ENCODE results near the gene ALK.

Gene ALK

DNA sequence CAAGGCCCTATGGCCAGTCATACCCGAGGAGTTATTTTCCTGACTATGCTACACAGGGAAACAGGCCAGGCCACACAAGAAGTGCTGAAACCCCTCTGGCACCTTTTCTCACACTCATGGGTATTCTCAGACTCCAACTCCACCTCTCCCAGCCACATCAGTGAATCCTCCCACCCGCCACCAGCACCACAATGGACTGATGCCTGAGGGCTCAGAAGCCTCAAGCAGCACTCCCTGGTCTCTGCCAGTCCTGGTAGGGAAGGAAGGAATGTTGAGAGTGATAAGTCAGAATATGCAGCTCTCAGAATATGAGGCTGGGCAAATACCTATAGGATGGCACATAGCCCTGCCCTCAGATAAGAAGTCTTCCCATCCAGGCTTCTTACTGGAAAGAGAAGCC is 391.1 kb downstream of the ALK start:
- no peak for DNase-seq (ENCODE audit: low read depth, low spot score)

DNA sequence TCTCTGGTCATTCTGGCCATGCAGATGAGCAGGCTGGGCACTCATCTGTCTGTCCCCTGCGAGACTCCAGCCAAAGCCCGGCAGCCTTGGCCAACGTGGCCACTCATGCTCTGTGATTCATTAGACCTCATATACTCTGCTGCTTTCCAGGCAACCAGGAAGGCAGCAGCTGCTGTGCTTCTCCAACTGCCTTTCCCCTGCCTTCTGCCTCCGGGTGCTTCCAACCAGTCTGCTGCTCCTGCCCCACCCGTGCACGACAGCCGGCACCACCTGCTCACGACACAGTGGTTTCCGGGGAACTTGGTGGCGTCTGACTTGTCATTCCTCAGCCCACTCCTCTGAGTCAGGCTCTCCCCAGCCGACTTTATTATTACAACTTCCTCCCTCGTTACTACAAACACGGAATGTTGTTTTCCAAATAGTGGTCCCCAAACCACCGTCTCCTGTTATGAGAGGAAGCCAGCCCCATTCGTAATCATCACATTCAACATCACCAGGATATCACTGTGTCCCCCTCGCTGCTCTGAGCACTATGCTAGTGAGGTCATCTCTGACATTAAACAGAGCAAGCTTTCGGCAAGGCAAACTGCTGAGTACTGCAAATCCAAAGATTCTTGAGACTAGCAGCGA is 392.4 kb downstream of the ALK start:
- no peak for DNase-seq (ENCODE audit: low read depth, low spot score)

DNA sequence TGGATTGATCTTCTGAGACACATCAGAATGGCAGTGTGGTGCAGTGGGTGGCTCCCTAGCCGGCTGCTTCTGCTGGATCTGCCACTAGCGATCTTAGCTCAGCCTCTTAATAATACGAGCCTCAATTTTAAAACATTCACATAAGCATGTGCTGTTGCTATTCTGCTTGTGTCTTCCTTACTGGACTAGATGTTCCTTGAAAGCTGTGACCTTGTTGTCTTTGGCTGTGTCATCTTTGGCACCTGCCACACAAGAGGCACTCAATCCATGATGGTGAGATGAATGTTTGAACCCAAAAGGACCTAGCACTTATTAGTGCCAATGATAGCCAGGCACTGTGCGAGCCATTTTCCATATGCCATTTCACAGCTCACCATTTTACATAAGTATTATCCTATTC is 393.0 kb downstream of the ALK start:
- no peak for DNase-seq (ENCODE audit: low read depth, low spot score)

DNA sequence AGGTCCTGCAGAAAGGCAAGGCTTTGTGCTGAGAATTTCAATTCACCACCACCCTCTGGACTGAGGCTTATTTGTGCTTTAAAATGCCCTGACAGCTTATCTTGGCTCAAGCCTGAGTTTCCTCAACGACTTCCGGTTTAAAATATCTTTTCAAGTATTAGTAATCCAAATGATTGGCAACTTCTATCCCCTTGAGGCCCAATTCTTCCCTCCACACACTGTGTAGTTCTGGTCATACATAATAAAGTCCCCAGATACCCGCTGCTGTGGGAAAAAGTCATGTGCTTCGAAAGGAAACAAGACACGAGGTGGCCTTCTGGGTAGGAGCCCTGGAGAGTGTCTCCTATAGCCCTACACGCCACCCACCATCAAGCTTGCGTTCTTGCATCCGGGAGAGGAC is 393.4 kb downstream of the ALK start:
- no peak for DNase-seq (ENCODE audit: low read depth, low spot score)

DNA sequence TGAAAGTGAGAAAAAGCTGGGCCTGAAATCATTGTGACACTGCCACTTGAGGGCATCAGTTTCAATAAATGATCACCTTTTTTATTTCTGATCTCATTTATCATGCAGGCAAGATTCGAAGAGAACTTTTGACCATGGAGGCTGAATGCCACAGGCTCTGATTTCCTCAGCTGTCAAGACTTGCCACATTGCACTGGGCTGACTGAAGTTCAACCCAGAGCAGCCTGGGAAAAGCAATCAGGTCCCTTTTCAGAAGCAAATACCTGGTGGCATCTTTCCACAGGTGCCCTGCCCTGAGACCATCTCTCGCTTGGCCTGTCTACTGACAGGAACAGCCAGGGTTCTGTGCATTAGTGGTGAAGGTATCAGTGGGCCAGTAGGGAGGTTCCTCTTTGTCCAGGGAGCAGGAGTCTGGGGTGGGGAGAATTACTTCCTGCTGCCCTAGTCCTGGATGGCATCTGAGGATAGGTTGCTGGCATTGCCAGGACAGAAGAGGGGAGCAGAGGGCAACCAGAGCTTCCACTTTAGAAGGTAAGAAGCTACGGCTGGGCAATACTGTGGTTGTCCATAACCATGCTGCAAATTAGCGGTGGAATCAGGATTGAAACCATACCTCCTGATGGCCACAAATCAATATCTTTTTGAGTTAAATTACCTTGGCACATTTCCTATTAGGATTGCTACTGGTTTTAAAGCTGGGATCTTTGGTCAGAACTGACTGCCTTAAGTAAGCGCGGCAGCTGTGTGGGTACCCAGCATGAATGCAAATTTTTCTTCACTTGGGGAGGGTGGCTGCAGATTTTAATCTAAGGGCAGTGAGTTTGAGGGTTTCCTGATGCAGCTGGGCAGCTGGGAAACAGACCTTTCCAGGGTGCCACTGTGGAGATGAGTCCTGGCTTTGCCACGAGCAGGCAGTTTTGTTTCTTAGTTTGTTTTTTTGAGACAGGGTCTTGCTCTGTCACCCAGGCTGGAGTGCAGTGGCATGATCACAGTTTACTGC is 394.5 kb downstream of the ALK start:
- no peak for DNase-seq (ENCODE audit: low read depth, low spot score)

DNA sequence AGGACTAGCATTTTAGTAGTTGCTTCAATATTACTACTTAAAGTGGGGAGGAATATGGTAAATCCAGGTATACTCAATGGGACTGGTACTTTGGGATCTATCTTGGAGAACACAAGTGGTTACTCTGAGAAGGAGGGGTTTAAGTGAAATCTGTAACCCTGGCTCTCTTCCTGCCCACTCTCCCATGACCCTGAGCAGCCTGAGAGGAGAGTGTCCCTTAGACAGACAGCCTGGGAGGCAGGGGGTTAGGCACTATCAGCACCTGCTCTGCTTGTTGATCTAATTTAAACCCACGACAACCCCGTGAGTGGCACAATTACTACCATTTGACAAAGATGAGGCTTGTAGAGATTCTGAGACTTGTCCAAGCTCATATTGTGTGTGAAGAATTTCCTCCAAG is 395.5 kb downstream of the ALK start:
- DNase-seq (ENCODE audit: low read depth, low spot score) = no peak

DNA sequence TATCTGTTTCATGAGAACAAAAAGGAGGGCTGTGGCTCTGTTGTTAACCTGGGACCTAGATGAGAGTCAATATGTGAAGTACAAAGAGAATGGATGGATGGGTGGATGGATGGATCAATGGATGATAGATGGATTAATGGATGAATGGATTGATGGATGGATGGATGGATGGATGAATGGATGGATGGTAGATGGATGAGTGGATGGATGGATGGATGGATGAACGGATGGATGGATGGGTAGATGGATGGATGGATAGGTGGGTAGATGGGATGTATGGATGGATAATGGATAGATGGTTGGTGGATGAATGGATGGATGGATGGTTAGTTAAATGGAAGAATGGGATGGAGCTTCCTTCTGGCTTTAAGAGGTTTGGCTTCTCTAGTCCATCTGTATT is 396.7 kb downstream of the ALK start:
- DNase-seq (ENCODE audit: low read depth, low spot score) = no peak

DNA sequence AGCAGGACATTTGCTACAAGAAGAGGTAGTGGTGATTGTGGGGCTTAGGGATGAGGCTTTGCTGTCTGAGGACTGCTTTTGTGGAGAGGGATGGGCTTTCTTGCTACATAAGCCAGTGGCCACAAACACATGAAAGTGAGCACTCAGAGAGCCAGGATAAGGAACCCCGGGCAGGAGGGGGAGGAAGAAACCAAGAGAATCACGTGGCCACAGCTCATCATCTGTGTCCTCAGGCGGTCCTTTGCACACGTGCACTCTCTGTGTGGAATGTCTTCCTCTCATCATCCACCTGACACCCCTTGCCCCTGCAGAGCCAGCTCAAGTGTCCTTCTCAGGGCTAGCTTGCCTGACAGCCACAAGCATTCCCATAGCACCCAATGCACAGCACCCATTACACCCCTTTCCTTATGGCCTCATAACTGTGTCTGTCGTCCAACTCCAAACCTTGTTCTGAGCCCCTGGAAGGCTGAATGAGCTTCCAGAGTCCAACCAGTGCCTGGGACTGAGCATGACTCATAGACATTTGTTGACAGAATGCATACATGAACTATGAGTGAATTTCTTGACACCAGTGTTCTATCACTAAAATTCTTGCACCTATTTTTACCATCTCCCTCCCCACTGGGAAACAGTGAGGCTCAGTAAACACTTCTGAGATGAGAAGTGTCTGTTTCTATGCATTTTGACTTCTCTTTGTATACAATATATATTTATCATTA is 398.3 kb downstream of the ALK start:
- DNase-seq (ENCODE audit: low read depth, low spot score) = no peak

DNA sequence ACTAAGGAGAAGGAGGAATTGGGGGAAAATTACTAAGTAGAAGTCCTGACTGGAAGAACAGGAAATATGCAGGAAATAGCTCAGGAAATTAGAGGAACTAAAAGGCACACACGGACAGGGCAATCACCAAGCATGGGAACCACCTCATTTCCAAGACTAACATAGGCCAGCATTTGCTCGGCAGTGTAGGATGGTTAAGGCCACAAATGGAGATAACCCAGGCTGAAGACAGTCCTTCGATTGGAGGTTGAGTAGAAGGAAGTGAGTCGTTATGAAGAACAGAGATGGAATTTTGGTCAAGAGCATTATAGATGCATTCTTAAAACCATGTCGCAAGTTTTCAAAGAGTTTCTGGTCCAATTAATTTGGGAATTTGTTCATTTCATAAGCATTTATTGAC is 401.4 kb downstream of the ALK start:
- no peak for DNase-seq (ENCODE audit: low read depth, low spot score)

DNA sequence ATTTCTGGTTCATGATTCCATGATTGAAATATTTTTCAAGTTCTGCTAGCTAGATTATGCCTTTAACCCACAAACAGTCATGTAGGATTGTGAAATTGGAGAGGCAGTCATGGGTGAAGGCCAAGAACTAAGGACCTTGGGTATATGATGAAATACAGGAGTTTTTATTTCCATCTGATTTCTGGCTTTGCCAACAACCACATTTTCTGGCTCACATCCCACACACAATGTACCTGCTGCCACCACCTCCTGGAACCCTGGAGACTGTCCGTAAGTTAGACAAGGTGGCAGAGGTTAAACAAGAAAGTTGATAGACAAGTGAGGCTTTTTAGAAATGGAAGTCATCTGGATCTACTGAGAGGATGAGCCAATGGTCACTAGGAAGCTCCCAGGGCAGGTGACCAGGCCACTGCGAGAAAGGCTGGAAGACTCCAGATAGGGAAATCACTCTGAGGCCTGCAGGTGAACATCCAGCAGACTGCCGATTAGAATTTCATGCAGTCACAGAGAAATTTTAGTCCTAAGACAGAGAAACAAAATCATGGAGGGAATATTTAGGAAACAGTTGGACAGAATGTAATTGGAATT is 402.0 kb downstream of the ALK start:
- no peak for DNase-seq (ENCODE audit: low read depth, low spot score)

DNA sequence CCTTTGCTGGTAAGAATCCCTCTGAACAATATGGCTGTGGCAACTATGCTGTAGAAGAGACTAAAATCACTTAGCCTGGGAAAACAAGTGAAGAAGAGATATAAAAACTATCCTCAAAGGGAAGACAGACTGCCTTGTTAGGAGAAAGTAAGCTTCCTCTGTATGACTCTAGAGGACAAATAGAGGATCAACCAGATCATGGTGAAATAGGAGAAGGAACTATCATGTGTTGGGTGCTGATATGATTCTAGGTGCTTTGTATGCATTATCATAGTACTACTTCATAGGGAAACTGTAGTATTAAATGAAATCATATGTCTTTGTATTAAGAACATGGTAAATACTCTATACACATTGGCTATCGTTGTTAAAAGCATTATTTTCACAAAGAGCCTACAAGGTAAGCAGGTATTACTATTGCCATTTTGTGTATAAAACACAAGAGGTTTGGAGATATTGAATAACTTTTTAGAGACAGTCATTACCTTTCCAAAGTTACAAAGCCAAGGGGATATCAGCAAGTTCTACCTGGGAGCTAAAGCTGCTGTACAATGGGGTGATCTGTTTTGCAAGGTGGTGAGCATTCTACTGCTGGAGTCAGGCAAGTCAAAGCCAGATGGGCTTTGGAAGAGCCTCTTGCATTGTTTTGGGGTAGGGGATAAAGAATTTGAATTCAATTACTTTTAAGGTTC is 402.6 kb downstream of the ALK start:
- no peak for DNase-seq (ENCODE audit: low read depth, low spot score)

DNA sequence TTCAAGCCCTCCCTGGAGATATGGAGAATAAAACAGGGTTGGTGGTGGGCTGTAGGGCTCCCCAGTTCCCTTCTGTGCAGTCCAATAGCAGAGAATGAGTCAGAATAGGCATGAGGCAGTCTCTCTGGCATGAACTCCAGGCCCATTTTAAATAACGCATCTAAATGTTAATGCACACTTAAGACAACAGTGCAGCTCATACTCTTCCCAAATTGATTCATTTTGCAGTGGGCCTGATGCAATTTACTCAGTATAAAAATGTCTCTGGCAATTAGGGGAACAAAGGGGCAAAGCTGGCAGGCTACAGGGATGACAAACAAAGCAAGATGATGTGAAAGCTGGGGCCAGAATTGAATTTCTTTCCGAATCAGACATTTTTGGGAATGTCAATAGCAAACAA is 403.4 kb downstream of the ALK start:
- no peak for DNase-seq (ENCODE audit: low read depth, low spot score)

DNA sequence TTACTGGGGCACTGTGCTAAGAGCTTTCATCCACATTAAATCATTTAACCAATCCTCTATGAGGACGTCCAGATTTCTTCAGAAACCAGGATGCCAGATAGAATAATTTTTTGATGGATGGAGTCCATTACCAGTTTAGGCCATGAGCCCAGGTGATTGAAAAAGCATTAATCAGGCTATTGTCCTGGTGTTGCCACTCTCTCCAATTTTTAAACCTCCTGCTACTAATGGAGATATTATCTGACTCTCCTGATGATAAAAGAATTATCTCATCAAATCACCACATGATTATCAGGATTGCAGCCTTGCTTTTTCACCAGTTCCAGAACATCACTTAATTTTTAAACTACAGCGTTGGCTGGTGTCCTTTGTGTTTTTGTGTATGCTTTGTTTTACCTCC is 404.0 kb downstream of the ALK start:
- DNase-seq (ENCODE audit: low read depth, low spot score) = no peak

DNA sequence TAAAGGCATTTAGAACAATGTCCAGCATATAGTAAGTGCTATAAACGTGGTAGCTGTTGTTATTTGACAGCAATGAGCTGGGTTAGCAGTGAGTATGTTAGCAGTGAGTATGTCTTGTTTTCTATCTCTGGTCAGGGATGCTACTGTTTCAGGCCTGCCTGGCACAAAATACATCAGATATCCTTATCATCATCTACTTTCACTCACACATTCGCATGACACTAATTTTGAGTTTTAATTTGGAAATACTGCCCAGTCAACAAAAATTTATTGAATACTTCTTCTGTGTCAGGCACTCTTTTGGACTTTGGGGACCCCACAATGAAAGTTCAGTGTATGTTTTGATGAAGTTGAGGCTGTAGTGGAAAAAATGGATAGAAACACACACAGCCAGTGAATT is 404.6 kb downstream of the ALK start:
- no peak for DNase-seq (ENCODE audit: low read depth, low spot score)

DNA sequence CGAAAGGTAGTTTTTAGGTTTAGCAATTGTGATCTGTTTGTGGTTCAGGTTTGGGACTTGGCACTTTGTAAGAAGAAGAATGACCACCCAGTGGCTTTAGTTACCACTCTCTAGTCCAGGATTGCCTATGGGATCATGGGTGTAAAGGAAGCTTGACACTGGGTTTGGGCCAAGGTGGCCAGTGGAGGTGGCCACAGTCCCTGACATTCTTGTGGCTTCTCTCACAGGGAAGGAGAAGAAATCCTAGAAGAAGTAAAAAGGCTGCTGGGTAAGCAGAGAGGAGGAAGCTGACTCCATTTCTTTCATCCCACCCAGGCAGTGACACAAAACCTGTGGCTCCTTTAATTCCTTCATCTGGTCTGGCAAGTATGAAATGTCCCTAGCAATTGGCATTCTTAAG is 411.5 kb downstream of the ALK start:
- DNase-seq (ENCODE audit: low read depth, low spot score) = no peak

DNA sequence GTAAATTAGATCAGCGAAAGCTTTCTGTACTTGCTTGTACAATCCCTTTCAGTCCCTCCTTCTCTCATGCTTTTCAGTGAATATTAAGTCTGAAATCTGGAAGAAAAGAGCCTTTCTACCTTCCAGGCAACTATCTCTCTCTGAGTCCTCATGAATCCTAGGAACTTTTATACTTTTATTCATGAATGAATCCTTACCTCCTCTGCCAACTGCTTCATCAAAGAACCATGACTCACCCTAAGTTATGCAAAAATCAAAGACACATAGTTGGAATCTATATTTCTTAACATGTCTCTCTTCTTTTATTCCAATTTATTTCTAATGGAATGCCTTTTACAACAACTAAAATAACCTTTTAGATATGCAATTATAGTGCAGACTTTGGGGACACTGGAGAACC is 412.0 kb downstream of the ALK start:
- DNase-seq (ENCODE audit: low read depth, low spot score) = no peak

DNA sequence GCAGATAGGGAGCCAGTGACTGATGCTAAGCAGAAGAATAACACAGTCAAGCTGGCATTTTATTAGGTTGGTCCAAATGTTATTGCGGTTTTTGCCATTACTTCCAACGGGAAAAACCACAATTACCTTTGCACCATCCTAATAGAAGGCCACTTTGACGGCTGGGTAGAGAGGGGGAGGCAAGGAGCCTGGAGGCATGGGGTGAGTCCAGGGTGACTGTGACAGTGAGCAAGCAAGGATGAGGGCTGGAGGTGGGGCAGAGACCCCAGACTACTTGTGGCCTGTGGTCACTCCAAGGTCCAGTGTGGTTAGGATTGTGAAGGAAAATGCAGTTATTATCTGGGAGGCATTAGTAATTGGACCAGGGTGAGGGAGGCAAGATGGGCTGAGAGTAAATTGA is 416.6 kb downstream of the ALK start:
- no peak for DNase-seq (ENCODE audit: low read depth, low spot score)

DNA sequence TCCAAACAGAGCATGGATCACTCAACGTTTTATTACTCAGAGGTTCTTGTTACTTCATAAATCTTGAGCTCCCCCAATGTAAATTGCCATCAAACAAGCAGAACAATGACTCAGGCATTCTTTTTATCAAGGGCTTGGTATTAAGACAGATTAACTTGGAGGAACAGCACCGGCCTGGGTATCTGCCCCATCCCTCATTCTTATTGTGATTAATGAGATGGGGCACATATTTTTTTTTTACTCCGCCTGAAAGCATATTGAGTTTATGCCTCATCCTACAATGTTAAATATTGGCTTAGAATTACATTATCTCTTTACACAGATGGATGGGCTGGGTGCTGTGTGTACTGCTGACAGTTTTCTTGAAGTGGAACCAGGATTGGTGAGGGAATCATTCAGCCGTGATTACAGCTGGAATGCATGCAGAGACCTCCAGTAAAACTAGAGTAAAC is 418.9 kb downstream of the ALK start:
- no peak for DNase-seq (ENCODE audit: low read depth, low spot score)

DNA sequence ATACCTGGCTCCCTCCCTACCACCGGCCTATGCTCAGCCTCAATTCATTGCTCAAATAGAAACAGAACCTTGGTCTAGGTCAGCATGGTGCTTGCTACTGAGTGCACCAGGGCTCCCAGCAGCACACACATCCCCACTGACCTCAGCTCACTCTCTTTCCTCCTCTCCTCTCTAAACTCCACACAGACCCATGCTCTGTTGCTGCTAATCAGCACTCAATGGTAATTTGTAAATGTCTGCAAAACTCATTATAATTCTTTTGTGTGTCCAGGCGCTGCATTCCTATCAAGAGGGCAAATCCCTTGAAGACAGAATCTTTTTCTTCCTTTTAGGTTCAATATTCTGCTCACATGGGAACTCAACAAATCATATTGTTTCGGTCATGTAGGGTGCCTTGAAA is 424.0 kb downstream of the ALK start:
- no peak for DNase-seq (ENCODE audit: low read depth, low spot score)

DNA sequence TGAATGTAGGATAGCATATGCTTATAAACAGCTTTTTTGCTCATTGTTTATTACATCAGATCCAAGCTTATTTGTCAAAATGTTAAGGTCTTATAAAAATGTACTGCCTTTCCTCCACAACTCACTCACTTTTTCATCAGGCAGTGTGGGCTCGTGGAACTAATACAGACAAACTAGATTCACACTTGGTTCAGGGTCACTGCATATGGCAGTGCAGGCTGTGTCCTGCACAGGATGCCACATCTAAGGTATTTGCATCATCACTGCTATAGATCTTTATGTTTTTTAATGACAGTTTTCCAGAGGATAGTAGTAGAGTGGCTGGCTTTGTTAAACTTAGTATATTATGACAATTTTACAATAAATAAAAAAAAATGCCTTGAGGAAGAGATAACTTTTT is 425.2 kb downstream of the ALK start:
- no peak for DNase-seq (ENCODE audit: low read depth, low spot score)

DNA sequence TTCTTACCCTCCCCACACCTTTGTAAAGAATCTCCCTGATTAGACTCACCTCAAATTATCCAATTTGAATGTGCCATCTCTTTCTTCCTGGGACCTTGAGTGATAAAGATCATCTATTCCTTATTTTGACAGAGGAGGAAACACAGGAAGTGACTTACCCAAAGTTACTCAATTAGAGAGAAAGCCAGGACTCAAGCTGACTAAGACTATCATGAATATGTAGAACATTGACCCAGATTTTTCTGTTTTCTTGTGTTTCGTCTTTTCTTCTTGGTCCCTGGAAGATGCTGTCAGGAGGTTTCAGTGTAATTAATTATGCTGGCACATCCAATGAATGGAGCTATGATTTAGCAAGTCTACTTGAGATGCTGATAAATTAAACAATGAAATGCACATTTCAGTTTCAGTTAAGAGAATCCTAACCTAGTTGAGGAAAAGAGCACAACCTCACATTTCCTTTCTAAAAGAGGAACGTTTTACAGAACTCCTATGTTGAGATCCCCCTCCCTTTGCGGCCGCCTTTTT is 425.8 kb downstream of the ALK start:
- no peak for DNase-seq (ENCODE audit: low read depth, low spot score)

All from activated CD4-positive, CD25-positive, alpha-beta regulatory T cell treated with anti-CD3 and anti-CD28 coated beads, Interleukin-2, amount 50 U/mL, for 16 hours (primary cell).